ENCODE results near the gene DCC. TPM values are rescaled to one million over a fixed set of nuclear protein-coding genes. Genes with fewer than 3 reads are reported as not detected.

Gene DCC
- total RNA-seq, 2 donors from 2014 or later, result 0.86 to 3.2 TPM

- intact Hi-C loops (cut with DNase I), result no loop called here
- no peak for DNase-seq (ENCODE audit: low spot score)
Measured at GRCh38 chr18:52465391-52465790, 125.4 kb downstream of the DCC start.

GRCh38 chr18:52468496-52468895, 128.5 kb downstream of the DCC start:
- intact Hi-C loops (cut with DNase I), result no loop called here
- DNase-seq (ENCODE audit: low spot score), result no peak

GRCh38 chr18:52475325-52475724, 135.3 kb downstream of the DCC start:
- intact Hi-C loops (cut with DNase I), result no loop called here
- no peak for DNase-seq (ENCODE audit: low spot score)

- intact Hi-C loops (cut with DNase I), result no loop called here
- no peak for DNase-seq (ENCODE audit: low spot score)
Measured at GRCh38 chr18:52481116-52481515, 141.1 kb downstream of the DCC start.

- intact Hi-C loops (cut with DNase I), result no loop called here
- no peak for DNase-seq (ENCODE audit: low spot score)
Measured at GRCh38 chr18:52484977-52485376, 145.0 kb downstream of the DCC start.

- DNase-seq (ENCODE audit: low spot score), result no peak
- intact Hi-C loops (cut with DNase I), result no loop called here
Measured at GRCh38 chr18:52486052-52486451, 146.1 kb downstream of the DCC start.

- intact Hi-C loops (cut with DNase I), result no loop called here
- no peak for DNase-seq (ENCODE audit: low spot score)
Measured at GRCh38 chr18:52489396-52490306, 149.7 kb downstream of the DCC start.

- DNase-seq (ENCODE audit: low spot score), result no peak
- intact Hi-C loops (cut with DNase I), result no loop called here
Measured at GRCh38 chr18:52496426-52496825, 156.4 kb downstream of the DCC start.

GRCh38 chr18:52499016-52499415, 159.0 kb downstream of the DCC start:
- intact Hi-C loops (cut with DNase I), result no loop called here
- no peak for DNase-seq (ENCODE audit: low spot score)

GRCh38 chr18:52499644-52500043, 159.6 kb downstream of the DCC start:
- intact Hi-C loops (cut with DNase I), result no loop called here
- DNase-seq (ENCODE audit: low spot score), result no peak

GRCh38 chr18:52504589-52504988, 164.6 kb downstream of the DCC start:
- DNase-seq (ENCODE audit: low spot score), result no peak
- intact Hi-C loops (cut with DNase I), result no loop called here

- intact Hi-C loops (cut with DNase I), result no loop called here
- no peak for DNase-seq (ENCODE audit: low spot score)
Measured at GRCh38 chr18:52510139-52510538, 170.1 kb downstream of the DCC start.

- intact Hi-C loops (cut with DNase I), result no loop called here
- no peak for DNase-seq (ENCODE audit: low spot score)
Measured at GRCh38 chr18:52518086-52518485, 178.1 kb downstream of the DCC start.

GRCh38 chr18:52519021-52519420, 179.0 kb downstream of the DCC start:
- no peak for DNase-seq (ENCODE audit: low spot score)
- intact Hi-C loops (cut with DNase I), result no loop called here

GRCh38 chr18:52523566-52523965, 183.6 kb downstream of the DCC start:
- intact Hi-C loops (cut with DNase I), result no loop called here
- no peak for DNase-seq (ENCODE audit: low spot score)

GRCh38 chr18:52531836-52532235, 191.8 kb downstream of the DCC start:
- intact Hi-C loops (cut with DNase I), result no loop called here

GRCh38 chr18:52536039-52536438, 196.0 kb downstream of the DCC start:
- no peak for DNase-seq (ENCODE audit: low spot score)
- intact Hi-C loops (cut with DNase I), result no loop called here

More at GRCh38 chr18:52531836-52532235, 191.8 kb downstream of the DCC start:
- DNase-seq (ENCODE audit: low spot score), result no peak

GRCh38 chr18:52537261-52537660, 197.3 kb downstream of the DCC start:
- intact Hi-C loops (cut with DNase I), result no loop called here
- DNase-seq (ENCODE audit: low spot score), result no peak

GRCh38 chr18:52541056-52541455, 201.1 kb downstream of the DCC start:
- DNase-seq (ENCODE audit: low spot score), result no peak
- intact Hi-C loops (cut with DNase I), result no loop called here

GRCh38 chr18:52544086-52544485, 204.1 kb downstream of the DCC start:
- DNase-seq (ENCODE audit: low spot score), result no peak
- intact Hi-C loops (cut with DNase I), result no loop called here

GRCh38 chr18:52546686-52547346, 206.8 kb downstream of the DCC start:
- intact Hi-C loops (cut with DNase I), result no loop called here
- DNase-seq (ENCODE audit: low spot score), result no peak
